ENCODE data around the gene RAI14.

Gene RAI14

GRCh38 chr5:34706084-34706483 lies 50.0 kb downstream of the RAI14 start:
- TF ChIP-seq TAF1 (IDR thresholded peaks at IDR 0.05; ENCODE audit: borderline replicate concordance, insufficient read depth, low read length), result no peak

GRCh38 chr5:34707451-34708107 lies 51.5 kb downstream of the RAI14 start:
- TF ChIP-seq POLR2AphosphoS5 (IDR thresholded peaks at IDR 0.05; ENCODE audit: low read depth, low read length), result no peak

DNA sequence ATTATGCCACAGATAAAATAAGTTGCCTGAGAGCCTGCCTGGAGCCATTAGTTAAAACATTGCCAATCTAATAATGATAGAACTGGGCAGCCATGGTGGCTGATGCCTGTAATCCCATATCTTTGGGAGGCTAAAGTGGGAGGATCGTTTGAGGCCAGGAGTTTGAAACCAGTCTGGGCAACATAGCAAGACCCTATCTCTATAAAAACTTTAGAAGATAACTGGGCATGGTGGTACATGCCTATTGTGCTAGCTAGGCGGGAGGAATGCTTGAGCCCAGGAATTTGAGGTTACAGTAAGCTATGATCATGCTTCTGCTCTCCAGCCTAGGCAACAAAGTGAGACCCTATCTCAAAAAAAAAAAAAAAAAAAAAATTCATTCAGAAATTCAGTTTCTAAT lies 52.6 kb downstream of the RAI14 start:
- no peak for TF ChIP-seq POLR2AphosphoS5 (IDR thresholded peaks at IDR 0.05; ENCODE audit: low read depth, low read length)
- TF ChIP-seq TAF1 (IDR thresholded peaks at IDR 0.05; ENCODE audit: borderline replicate concordance, insufficient read depth, low read length), result no peak
- TF ChIP-seq SIN3A (IDR thresholded peaks at IDR 0.05; ENCODE audit: borderline replicate concordance, insufficient read depth, low read length), result no peak
- no peak for TF ChIP-seq FOXP2 (optimal IDR thresholded peaks at IDR 0.05; ENCODE audit: borderline replicate concordance, extremely low read depth, extremely low read length, insufficient read depth)
- TF ChIP-seq, protein P1, sequence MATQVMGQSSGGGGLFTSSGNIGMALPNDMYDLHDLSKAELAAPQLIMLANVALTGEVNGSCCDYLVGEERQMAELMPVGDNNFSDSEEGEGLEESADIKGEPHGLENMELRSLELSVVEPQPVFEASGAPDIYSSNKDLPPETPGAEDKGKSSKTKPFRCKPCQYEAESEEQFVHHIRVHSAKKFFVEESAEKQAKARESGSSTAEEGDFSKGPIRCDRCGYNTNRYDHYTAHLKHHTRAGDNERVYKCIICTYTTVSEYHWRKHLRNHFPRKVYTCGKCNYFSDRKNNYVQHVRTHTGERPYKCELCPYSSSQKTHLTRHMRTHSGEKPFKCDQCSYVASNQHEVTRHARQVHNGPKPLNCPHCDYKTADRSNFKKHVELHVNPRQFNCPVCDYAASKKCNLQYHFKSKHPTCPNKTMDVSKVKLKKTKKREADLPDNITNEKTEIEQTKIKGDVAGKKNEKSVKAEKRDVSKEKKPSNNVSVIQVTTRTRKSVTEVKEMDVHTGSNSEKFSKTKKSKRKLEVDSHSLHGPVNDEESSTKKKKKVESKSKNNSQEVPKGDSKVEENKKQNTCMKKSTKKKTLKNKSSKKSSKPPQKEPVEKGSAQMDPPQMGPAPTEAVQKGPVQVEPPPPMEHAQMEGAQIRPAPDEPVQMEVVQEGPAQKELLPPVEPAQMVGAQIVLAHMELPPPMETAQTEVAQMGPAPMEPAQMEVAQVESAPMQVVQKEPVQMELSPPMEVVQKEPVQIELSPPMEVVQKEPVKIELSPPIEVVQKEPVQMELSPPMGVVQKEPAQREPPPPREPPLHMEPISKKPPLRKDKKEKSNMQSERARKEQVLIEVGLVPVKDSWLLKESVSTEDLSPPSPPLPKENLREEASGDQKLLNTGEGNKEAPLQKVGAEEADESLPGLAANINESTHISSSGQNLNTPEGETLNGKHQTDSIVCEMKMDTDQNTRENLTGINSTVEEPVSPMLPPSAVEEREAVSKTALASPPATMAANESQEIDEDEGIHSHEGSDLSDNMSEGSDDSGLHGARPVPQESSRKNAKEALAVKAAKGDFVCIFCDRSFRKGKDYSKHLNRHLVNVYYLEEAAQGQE (IDR thresholded peaks at IDR 0.05; ENCODE audit: insufficient read depth in 1 of 2, low read depth in 2 of 2, low read length in 2 of 2), result no peak

- TF ChIP-seq POLR2AphosphoS5 (IDR thresholded peaks at IDR 0.05; ENCODE audit: low read depth, low read length) (no peak), TAF1 (IDR thresholded peaks at IDR 0.05; ENCODE audit: borderline replicate concordance, insufficient read depth, low read length) (no peak), FOXP2 (optimal IDR thresholded peaks at IDR 0.05; ENCODE audit: borderline replicate concordance, extremely low read depth, extremely low read length, insufficient read depth) (no peak), SIN3A (IDR thresholded peaks at IDR 0.05; ENCODE audit: borderline replicate concordance, insufficient read depth, low read length) (no peak)
- TF ChIP-seq, protein P1 (IDR thresholded peaks at IDR 0.05; ENCODE audit: insufficient read depth in 1 of 2, low read depth in 2 of 2, low read length in 2 of 2), result no peak
Observed at GRCh38 chr5:34709861-34710673, 53.9 kb downstream of the RAI14 start.

GRCh38 chr5:34712565-34712964 lies 56.4 kb downstream of the RAI14 start:
- no peak for TF ChIP-seq FOXP2 (optimal IDR thresholded peaks at IDR 0.05; ENCODE audit: borderline replicate concordance, extremely low read depth, extremely low read length, insufficient read depth)
- TF ChIP-seq SIN3A (IDR thresholded peaks at IDR 0.05; ENCODE audit: borderline replicate concordance, insufficient read depth, low read length), result no peak
- TF ChIP-seq, protein P1 (IDR thresholded peaks at IDR 0.05; ENCODE audit: insufficient read depth in 1 of 2, low read depth in 2 of 2, low read length in 2 of 2), result no peak
- TF ChIP-seq TAF1 (IDR thresholded peaks at IDR 0.05; ENCODE audit: borderline replicate concordance, insufficient read depth, low read length), result no peak
- TF ChIP-seq POLR2AphosphoS5 (IDR thresholded peaks at IDR 0.05; ENCODE audit: low read depth, low read length), result no peak

DNA sequence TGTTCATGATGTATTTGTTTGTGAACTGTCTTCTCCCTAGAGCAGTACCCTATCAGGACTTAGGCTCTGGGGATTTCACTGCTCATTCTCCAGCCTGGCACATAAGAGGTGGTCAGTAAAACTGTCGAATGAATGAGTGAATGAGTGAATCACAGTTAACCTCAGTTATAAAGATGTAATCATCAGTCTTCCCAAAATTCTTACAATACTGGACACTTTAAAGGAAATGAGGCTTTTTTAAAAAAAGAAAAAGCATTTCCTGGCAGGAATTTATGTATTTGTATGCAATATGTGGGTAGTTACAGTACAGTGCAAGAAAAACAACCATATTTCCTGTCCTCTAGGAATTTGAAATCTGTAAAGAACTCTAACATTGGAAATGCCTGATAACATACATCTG lies 59.6 kb downstream of the RAI14 start:
- TF ChIP-seq TAF1 (IDR thresholded peaks at IDR 0.05; ENCODE audit: borderline replicate concordance, insufficient read depth, low read length) (no peak), POLR2AphosphoS5 (IDR thresholded peaks at IDR 0.05; ENCODE audit: low read depth, low read length) (no peak), SIN3A (IDR thresholded peaks at IDR 0.05; ENCODE audit: borderline replicate concordance, insufficient read depth, low read length) (no peak)

All from PFSK-1 (cell line).